HL-60/S4 treated with phorbol 12-myristate 13-acetate at 8.2 ng/mL for 4 days and 3 days (cell line): ENCODE data around the gene APBA3.

ENCODE experiments used
- in situ Hi-C: fragments of 300-500 bp; cut with MboI; formaldehyde crosslinking; loops from 2 replicates; pipeline ENCODE4 v1.15.0; 2022; ENCODE audit warnings: low sequenced_read_pairs

The APBA3 gene

GRCh38 chr19:3751236-3751635 is 10.3 kb downstream of the APBA3 start:
- in situ Hi-C loops, result no loop called here

- in situ Hi-C loops, result no loop called here
Observed at GRCh38 chr19:3750211-3750610, 11.3 kb downstream of the APBA3 start.

- in situ Hi-C loops, result no loop called here
Observed at GRCh38 chr19:3748965-3749364, 12.5 kb downstream of the APBA3 start.

- in situ Hi-C loops, result no loop called here
Observed at GRCh38 chr19:3746371-3747056, 15.0 kb downstream of the APBA3 start.

GRCh38 chr19:3745363-3746045 is 16.0 kb downstream of the APBA3 start:
- in situ Hi-C loops, result no loop called here

- in situ Hi-C loops, result no loop called here
Observed at GRCh38 chr19:3743486-3743885, 18.0 kb downstream of the APBA3 start.

GRCh38 chr19:3740431-3740830 is 21.1 kb downstream of the APBA3 start:
- in situ Hi-C loops, result no loop called here

GRCh38 chr19:3738477-3739220 is 22.8 kb downstream of the APBA3 start:
- in situ Hi-C loops, result no loop called here

- in situ Hi-C loops, result no loop called here
Observed at GRCh38 chr19:3737487-3738205, 23.8 kb downstream of the APBA3 start.

- in situ Hi-C loops, result no loop called here
Observed at GRCh38 chr19:3736106-3736724, 25.3 kb downstream of the APBA3 start.

GRCh38 chr19:3734310-3734600 is 27.2 kb downstream of the APBA3 start:
- in situ Hi-C loops, result no loop called here

- in situ Hi-C loops, result no loop called here
Observed at GRCh38 chr19:3733549-3734309, 27.8 kb downstream of the APBA3 start.

GRCh38 chr19:3732108-3732507 is 29.4 kb downstream of the APBA3 start:
- in situ Hi-C loops, result no loop called here

GRCh38 chr19:3730457-3730958 is 31.0 kb downstream of the APBA3 start:
- in situ Hi-C loops, result no loop called here

GRCh38 chr19:3725640-3726310 is 35.7 kb downstream of the APBA3 start:
- in situ Hi-C loops, result no loop called here

GRCh38 chr19:3725121-3725520 is 36.4 kb downstream of the APBA3 start:
- in situ Hi-C loops, result no loop called here

- in situ Hi-C loops, result no loop called here
Observed at GRCh38 chr19:3723883-3724282, 37.6 kb downstream of the APBA3 start.

- in situ Hi-C loops, result no loop called here
Observed at GRCh38 chr19:3723110-3723488, 38.4 kb downstream of the APBA3 start.

- in situ Hi-C loops, result no loop called here
Observed at GRCh38 chr19:3722443-3723109, 38.9 kb downstream of the APBA3 start.
